HepG2 (cell line): ENCODE data around the gene DNPH1. TPM values are rescaled to one million over a fixed set of nuclear protein-coding genes. Genes with fewer than 3 reads are reported as not detected.

Experiments
- ATRX ChIP-seq: sonication (generic); formaldehyde crosslinking; IDR thresholded peaks from 2 replicates; pipeline ENCODE4 v1.4.0; 2020; ENCODE audit warnings: missing genetic modification reagents, borderline replicate concordance
- BHLHE40 ChIP-seq: IDR thresholded peaks from 2 replicates; pipeline ENCODE4 v1.6.1; 2011; ENCODE audit warnings: low read length, improper control_type of control experiment
- FOXA3 ChIP-seq: IDR thresholded peaks from 2 replicates; pipeline ENCODE4 v1.6.1; 2016; ENCODE audit warnings: missing genetic modification reagents, missing compliant biosample characterization
- LCORL ChIP-seq, 2 experiments: fragments of 450-650 bp in 1 of 2; sonication (generic) in 1 of 2; formaldehyde crosslinking in 1 of 2; IDR thresholded peaks; 2 replicates each; pipeline versions ENCODE4 v1.5.0 to v1.6.1; 2017 to 2020; ENCODE audit warnings: antibody characterized with exemption in 1 of 2, missing genetic modification reagents in 1 of 2
- MAFF ChIP-seq: IDR thresholded peaks from 2 replicates; pipeline ENCODE4 v1.6.1; 2011; ENCODE audit warnings: low read depth, low read length, improper control_type of control experiment
- MTA3 ChIP-seq: sonication (generic); formaldehyde crosslinking; IDR thresholded peaks from 2 replicates; pipeline ENCODE4 v1.4.0; 2020; ENCODE audit warnings: missing genetic modification reagents
- MXI1 ChIP-seq: IDR thresholded peaks from 3 replicates; pipeline ENCODE4 v1.6.1; 2012; ENCODE audit warnings: low read depth, low read length, inconsistent platforms, borderline replicate concordance
- NFYC ChIP-seq: IDR thresholded peaks from 2 replicates; pipeline ENCODE4 v1.6.1; 2016; ENCODE audit warnings: missing genetic modification reagents, missing compliant biosample characterization
- NPAS2 ChIP-seq: sonication (generic); formaldehyde crosslinking; IDR thresholded peaks from 2 replicates; pipeline ENCODE4 v1.8.0; 2022; ENCODE audit warnings: mild to moderate bottlenecking, missing genetic modification reagents, borderline replicate concordance
- PAWR ChIP-seq: sonication (generic); formaldehyde crosslinking; IDR thresholded peaks from 2 replicates; pipeline ENCODE4 v1.4.0; 2020; ENCODE audit warnings: missing genetic modification reagents, mild to moderate bottlenecking, borderline replicate concordance
- PHF5A ChIP-seq: IDR thresholded peaks from one replicate; pipeline ENCODE4 v1.6.1; 2018; ENCODE audit warnings: low read depth, missing genetic modification reagents; ENCODE audit not compliant: unreplicated experiment
- POLR2AphosphoS2 ChIP-seq: IDR thresholded peaks from 2 replicates; pipeline ENCODE4 v1.6.1; 2011; ENCODE audit warnings: low read depth, low read length, improper control_type of control experiment
- REXO4 ChIP-seq: sonication (generic); formaldehyde crosslinking; IDR thresholded peaks from 2 replicates; pipeline ENCODE4 v1.8.0; 2022; ENCODE audit warnings: missing genetic modification reagents, mild to moderate bottlenecking, borderline replicate concordance
- SKI ChIP-seq: fragments of 450-650 bp; IDR thresholded peaks from one replicate; pipeline ENCODE4 v1.6.1; 2018; ENCODE audit warnings: mild to moderate bottlenecking; ENCODE audit not compliant: partially characterized antibody
- U2AF1 ChIP-seq: fragments of 200-400 bp; formaldehyde crosslinking; optimal IDR thresholded peaks from 2 replicates; pipeline ENCODE3; 2017; ENCODE audit warnings: mild to moderate bottlenecking, low read depth, low read length
- ZKSCAN8 ChIP-seq: IDR thresholded peaks from 2 replicates; pipeline ENCODE4 v1.6.1; 2016; ENCODE audit warnings: borderline replicate concordance, missing genetic modification reagents, missing compliant biosample characterization
- ZMYM2 ChIP-seq: sonication (generic); formaldehyde crosslinking; IDR thresholded peaks from 2 replicates; pipeline ENCODE4 v1.8.0; 2022; ENCODE audit warnings: mild to moderate bottlenecking, missing genetic modification reagents
- ZNF431 ChIP-seq: sonication (generic); formaldehyde crosslinking; IDR thresholded peaks from 2 replicates; pipeline ENCODE4 v1.9.0; 2022; ENCODE audit warnings: missing genetic modification reagents, low read depth, mild to moderate bottlenecking, borderline replicate concordance
- ZNF543 ChIP-seq: sonication (generic); formaldehyde crosslinking; IDR thresholded peaks from 2 replicates; pipeline ENCODE4 v1.4.0; 2020; ENCODE audit warnings: mild to moderate bottlenecking, missing genetic modification reagents
- ZNF546 ChIP-seq: sonication (generic); formaldehyde crosslinking; conservative IDR thresholded peaks from 2 replicates; pipeline ENCODE4 v1.8.1; 2023; ENCODE audit warnings: mild to moderate bottlenecking, missing genetic modification reagents
- ZNF589 ChIP-seq: sonication (generic); formaldehyde crosslinking; conservative IDR thresholded peaks from 2 replicates; pipeline ENCODE4 v1.8.0; 2022; ENCODE audit warnings: mild to moderate bottlenecking, moderate library complexity, missing genetic modification reagents
- ZNF724P ChIP-seq: sonication (generic); formaldehyde crosslinking; IDR thresholded peaks from 2 replicates; pipeline ENCODE4 v1.8.0; 2022; ENCODE audit warnings: missing genetic modification reagents, borderline replicate concordance
- ZNF749 ChIP-seq: sonication (generic); formaldehyde crosslinking; IDR thresholded peaks from 2 replicates; pipeline ENCODE4 v1.8.0; 2022; ENCODE audit warnings: mild to moderate bottlenecking, missing genetic modification reagents, moderate library complexity, borderline replicate concordance
- polyA plus RNA-seq, 8 experiments: library from polyadenylated mRNA; depleted of rRNA in 3 of 8; stranded (reverse) in 7 of 8; unstranded in 1 of 8; fragments of >200 nt; fragmentation: Illumina TruSeq in 4 of 8; extraction: Trizol in 4 of 8; gene quantifications; 2 replicates each; pipeline versions ENCODE4 v1.2.1 to v1.2.3, GENCODE V29; 2011 to 2016; ENCODE audit warnings: low read depth in 4 of 8, missing spikeins in 1 of 8, mixed read lengths in 1 of 8; ENCODE audit not compliant: insufficient read depth in 1 of 8
- total RNA-seq, 5 experiments: library from RNA; depleted of rRNA; stranded (reverse); fragments of >200 nt; fragmentation: Illumina TruSeq; extraction: Trizol; gene quantifications; 2 replicates each; pipeline ENCODE4 v1.2.3, GENCODE V29; 2016; ENCODE audit warnings: low read depth in 1 of 5
- TF ChIP-seq, protein P1 (sequence below): sonication (generic); formaldehyde crosslinking; IDR thresholded peaks from 2 replicates; pipeline ENCODE4 v1.4.0; 2020; ENCODE audit warnings: missing genetic modification reagents
- TF ChIP-seq, protein P2 (sequence below): IDR thresholded peaks from 2 replicates; pipeline ENCODE4 v1.6.1; 2016; ENCODE audit warnings: mild to moderate bottlenecking, missing biosample characterization, missing genetic modification reagents
- TF ChIP-seq, protein P3 (sequence below): sonication (generic); formaldehyde crosslinking; IDR thresholded peaks from 2 replicates; pipeline ENCODE4 v1.9.0; 2022; ENCODE audit warnings: low read depth, missing genetic modification reagents

DNPH1 gene
- total and polyA plus RNA-seq, 2 of the 13 experiments (the other 11 are each of a cell fraction or from before 2014, with no cell fraction given): 56.5 to 75.1 TPM

DNA sequence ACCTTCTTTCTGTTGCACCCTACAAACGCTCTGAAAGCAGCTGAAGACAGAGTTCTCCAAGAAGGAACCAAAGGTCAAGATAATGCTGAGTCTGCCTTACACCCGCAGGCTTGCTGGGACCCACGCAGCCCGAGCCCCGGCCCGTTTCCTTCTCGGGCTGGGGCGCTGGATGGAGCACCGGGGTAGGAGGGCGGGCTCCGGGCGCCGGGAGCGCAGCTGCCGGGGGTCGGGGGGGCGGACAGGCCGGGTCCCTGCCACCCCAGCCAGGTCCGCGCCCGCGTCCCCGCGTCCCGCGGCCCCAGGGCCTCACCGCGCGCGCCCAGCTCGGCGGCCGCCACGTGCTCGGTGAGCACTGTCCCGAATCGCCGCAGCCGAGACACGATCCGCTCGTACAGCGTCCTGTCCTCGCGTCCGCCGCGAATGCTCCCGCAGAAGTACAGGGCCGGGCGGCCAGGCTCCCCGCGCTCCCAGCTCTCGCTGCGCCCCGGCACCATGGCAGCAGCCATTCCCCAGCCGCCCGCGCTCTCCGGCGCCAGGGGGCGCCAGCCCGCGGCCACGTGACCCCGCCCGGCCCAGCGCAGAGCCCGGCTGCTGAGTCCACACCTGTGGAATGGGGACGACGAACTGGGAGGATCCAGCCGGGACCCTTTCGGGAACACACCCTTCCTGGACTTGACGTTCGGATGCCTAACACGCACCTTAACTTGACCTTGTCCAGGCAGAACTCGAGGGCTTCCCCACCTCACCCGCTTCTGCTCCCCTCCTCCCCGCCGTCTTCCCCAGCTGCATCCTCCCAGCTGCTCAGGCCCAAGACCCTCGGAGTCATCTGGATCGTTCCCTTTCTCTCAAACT, at the start of gene DNPH1 (continued):
- TF ChIP-seq ZNF546 (CRISPR knock-in tag) (peak; percentile 70; the same call in 1 of the 2 replicates), REXO4 (CRISPR knock-in tag) (no peak; the same call in 1 of the 2 replicates), U2AF1 (no peak), ZNF589 (CRISPR knock-in tag) (no peak; the same call in 1 of the 2 replicates), NFYC (CRISPR knock-in tag) (peak; percentile 28; the same call in 1 of the 2 replicates), ZNF724P (CRISPR knock-in tag) (peak; percentile 95), ZKSCAN8 (peak; percentile 29; the same call in 1 of the 2 replicates), SKI (peak; percentile 49), PHF5A (CRISPR knock-in tag) (peak; percentile 61), ZNF543 (peak; percentile 86; the same call in 1 of the 2 replicates), POLR2AphosphoS2 (no peak), ATRX (CRISPR knock-in tag) (no peak), PAWR (no peak), ZNF431 (peak; percentile 87; the same call in 1 of the 2 replicates), NPAS2 (CRISPR knock-in tag) (no peak), MXI1 (peak; percentile 87; the same call in 1 of the 3 replicates), ZNF749 (CRISPR knock-in tag) (peak; percentile 96), MTA3 (CRISPR knock-in tag) (no peak), ZMYM2 (CRISPR knock-in tag) (no peak; the same call in 1 of the 2 replicates), MAFF (peak; percentile 52), LCORL (IDR thresholded peaks at IDR 0.05) (no peak), LCORL (CRISPR knock-in tag; IDR thresholded peaks at IDR 0.05) (0 out of 2 replicates have a peak, but pooled peaks have one; percentile 52), BHLHE40 (peak; percentile 86), FOXA3 (peak; percentile 68)
- TF ChIP-seq, protein P1, sequence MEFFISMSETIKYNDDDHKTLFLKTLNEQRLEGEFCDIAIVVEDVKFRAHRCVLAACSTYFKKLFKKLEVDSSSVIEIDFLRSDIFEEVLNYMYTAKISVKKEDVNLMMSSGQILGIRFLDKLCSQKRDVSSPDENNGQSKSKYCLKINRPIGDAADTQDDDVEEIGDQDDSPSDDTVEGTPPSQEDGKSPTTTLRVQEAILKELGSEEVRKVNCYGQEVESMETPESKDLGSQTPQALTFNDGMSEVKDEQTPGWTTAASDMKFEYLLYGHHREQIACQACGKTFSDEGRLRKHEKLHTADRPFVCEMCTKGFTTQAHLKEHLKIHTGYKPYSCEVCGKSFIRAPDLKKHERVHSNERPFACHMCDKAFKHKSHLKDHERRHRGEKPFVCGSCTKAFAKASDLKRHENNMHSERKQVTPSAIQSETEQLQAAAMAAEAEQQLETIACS: peak; percentile 89
- TF ChIP-seq, protein P2, sequence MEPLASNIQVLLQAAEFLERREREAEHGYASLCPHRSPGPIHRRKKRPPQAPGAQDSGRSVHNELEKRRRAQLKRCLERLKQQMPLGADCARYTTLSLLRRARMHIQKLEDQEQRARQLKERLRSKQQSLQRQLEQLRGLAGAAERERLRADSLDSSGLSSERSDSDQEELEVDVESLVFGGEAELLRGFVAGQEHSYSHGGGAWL (CRISPR knock-in tag): peak; percentile 95
- TF ChIP-seq, protein P3, sequence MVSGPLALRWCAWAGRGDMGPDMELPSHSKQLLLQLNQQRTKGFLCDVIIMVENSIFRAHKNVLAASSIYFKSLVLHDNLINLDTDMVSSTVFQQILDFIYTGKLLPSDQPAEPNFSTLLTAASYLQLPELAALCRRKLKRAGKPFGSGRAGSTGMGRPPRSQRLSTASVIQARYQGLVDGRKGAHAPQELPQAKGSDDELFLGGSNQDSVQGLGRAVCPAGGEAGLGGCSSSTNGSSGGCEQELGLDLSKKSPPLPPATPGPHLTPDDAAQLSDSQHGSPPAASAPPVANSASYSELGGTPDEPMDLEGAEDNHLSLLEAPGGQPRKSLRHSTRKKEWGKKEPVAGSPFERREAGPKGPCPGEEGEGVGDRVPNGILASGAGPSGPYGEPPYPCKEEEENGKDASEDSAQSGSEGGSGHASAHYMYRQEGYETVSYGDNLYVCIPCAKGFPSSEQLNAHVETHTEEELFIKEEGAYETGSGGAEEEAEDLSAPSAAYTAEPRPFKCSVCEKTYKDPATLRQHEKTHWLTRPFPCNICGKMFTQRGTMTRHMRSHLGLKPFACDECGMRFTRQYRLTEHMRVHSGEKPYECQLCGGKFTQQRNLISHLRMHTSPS: peak; percentile 21; the same call in 1 of the 2 replicates
